ENCODE measurements around the gene EIF2A. TPM values are rescaled to one million over a fixed set of nuclear protein-coding genes. Genes with fewer than 3 reads are reported as not detected.

EIF2A gene
- total and polyA plus RNA-seq, 9 of the 15 experiments (the other 6 are each of a cell fraction or from before 2014, with no cell fraction given), result 106 to 192 (median 168) TPM

- TF ChIP-seq AFF4 (CRISPR knock-in tag; IDR thresholded peaks at IDR 0.05) (no peak), PTTG1 (tag; IDR thresholded peaks at IDR 0.05; ENCODE audit: low read depth) (no peak)
These were observed 20.7 kb downstream of the EIF2A start (continued) for GRCh38 chr3:150567328-150567727.

GRCh38 chr3:150577855-150578254, 31.3 kb downstream of the EIF2A start:
- in situ Hi-C loops (cut with MboI) (no loop called here), intact Hi-C loops (cut with micrococcal nuclease) (loop anchor here (1.0 kb wide), 1 partner anchor 32 kb away; the partner anchor contains the start of genes EIF2A and SERP1)
- H3K27me3 ChIP-seq (ENCODE audit: control insufficient read depth in 2 of 2, insufficient read depth in 2 of 2, low read length in 2 of 2), result no peaks in the 10 kb centered on the region
- ATAC-seq (no peak; the same call in 2 of the 3 replicates), DNase-seq (ENCODE audit: extremely low read depth in 1 of 4, low spot score in 3 of 4) (no peak), FAIRE-seq (no peak)
- WGBS (ENCODE audit: insufficient coverage, low coverage, missing lambda C conversion rate), result 83% methylated on average over 1 of the region's 1 CpG
- no peaks in the 10 kb centered on the region for H3K9me1 ChIP-seq (ENCODE audit: control insufficient read depth, insufficient read depth, low read length)
- H3K27ac ChIP-seq (ENCODE audit: extremely low read depth, low read depth, low read length), result no peak overlapping the region
- no peak overlapping the region for H3K4me3 ChIP-seq
- no peak overlapping the region for H3K9ac ChIP-seq (ENCODE audit: insufficient read depth in 1 of 2, low read depth in 2 of 2, low read length in 2 of 2)
- H2AFZ ChIP-seq (ENCODE audit: low read depth, low read length), result no peak overlapping the region
- no peak overlapping the region for H3K4me2 ChIP-seq (ENCODE audit: insufficient read depth, low read length)
- no peaks in the 10 kb centered on the region for H3K4me1 ChIP-seq (replicated peaks in 1 of 2; ENCODE audit: control insufficient read depth in 2 of 2, insufficient read depth in 2 of 2, low read length in 2 of 2)
- ChIA-PET CTCF (ENCODE audit: low intra/inter-chr PET ratio) (interaction anchor here (0.8 kb wide), 1 partner anchor 34 kb away, joined by 3 read pairs; no protein-coding TSS in a partner anchor), POLR2A (interaction anchor here (0.6 to 1.4 kb wide), 3 partner anchors 11 to 144 kb away, joined by 3 to 6 read pairs (median 4); no protein-coding TSS in a partner anchor)
- H3K9me3 ChIP-seq (replicated peaks; ENCODE audit: control insufficient read depth, insufficient read depth, low read depth, low read length), result no peaks in the 10 kb centered on the region
- no TSS peak for BruUV-seq (replicated peaks)
- peaks cover 20% of the 10 kb centered on the region for H3K79me2 ChIP-seq (ENCODE audit: control insufficient read depth, insufficient read depth, low read length)
- H4K20me1 ChIP-seq (replicated peaks; ENCODE audit: control insufficient read depth, insufficient read depth, low read length), result no peaks in the 10 kb centered on the region
- H3K36me3 ChIP-seq (ENCODE audit: control insufficient read depth, insufficient read depth, low read length), result peaks cover 86% of the 10 kb centered on the region
- TF ChIP-seq, protein P1, sequence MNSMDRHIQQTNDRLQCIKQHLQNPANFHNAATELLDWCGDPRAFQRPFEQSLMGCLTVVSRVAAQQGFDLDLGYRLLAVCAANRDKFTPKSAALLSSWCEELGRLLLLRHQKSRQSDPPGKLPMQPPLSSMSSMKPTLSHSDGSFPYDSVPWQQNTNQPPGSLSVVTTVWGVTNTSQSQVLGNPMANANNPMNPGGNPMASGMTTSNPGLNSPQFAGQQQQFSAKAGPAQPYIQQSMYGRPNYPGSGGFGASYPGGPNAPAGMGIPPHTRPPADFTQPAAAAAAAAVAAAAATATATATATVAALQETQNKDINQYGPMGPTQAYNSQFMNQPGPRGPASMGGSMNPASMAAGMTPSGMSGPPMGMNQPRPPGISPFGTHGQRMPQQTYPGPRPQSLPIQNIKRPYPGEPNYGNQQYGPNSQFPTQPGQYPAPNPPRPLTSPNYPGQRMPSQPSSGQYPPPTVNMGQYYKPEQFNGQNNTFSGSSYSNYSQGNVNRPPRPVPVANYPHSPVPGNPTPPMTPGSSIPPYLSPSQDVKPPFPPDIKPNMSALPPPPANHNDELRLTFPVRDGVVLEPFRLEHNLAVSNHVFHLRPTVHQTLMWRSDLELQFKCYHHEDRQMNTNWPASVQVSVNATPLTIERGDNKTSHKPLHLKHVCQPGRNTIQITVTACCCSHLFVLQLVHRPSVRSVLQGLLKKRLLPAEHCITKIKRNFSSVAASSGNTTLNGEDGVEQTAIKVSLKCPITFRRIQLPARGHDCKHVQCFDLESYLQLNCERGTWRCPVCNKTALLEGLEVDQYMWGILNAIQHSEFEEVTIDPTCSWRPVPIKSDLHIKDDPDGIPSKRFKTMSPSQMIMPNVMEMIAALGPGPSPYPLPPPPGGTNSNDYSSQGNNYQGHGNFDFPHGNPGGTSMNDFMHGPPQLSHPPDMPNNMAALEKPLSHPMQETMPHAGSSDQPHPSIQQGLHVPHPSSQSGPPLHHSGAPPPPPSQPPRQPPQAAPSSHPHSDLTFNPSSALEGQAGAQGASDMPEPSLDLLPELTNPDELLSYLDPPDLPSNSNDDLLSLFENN (IDR thresholded peaks at IDR 0.05; ENCODE audit: low read depth in 2 of 2, low read length in 2 of 2), result no peak
- TF ChIP-seq ETV1 (tag; conservative IDR thresholded peaks at IDR 0.05; ENCODE audit: low read depth) (no peak), BDP1 (IDR thresholded peaks at IDR 0.05; ENCODE audit: insufficient read depth, insufficient read length) (no peak), E4F1 (CRISPR knock-in tag; IDR thresholded peaks at IDR 0.05; ENCODE audit: borderline replicate concordance) (no peak), ZNF445 (CRISPR knock-in tag; IDR thresholded peaks at IDR 0.05; ENCODE audit: low read depth) (no peak), ZNF274 (IDR thresholded peaks at IDR 0.05; ENCODE audit: borderline replicate concordance, low read depth, low read length) (no peak), ESRRB (CRISPR knock-in tag; IDR thresholded peaks at IDR 0.05; ENCODE audit: borderline replicate concordance) (no peak), SMAD4 (CRISPR knock-in tag; conservative IDR thresholded peaks at IDR 0.05) (no peak)
